ENCODE measurements around the gene PLXDC2.
"Not testable (repeated sequence)": the region's sequence is repeated elsewhere in the genome, so short reads cannot be mapped to it uniquely, and the experiment has no call there.

Gene PLXDC2

GRCh38 chr10:19986591-19986990, 170.4 kb downstream of the PLXDC2 start:
- H3K27ac ChIP-seq (ENCODE audit: low read depth, low read length) = peak overlapping the region; percentile 85
- no peaks in the 10 kb centered on the region for H3K27me3 ChIP-seq (ENCODE audit: insufficient read depth, low read length)
- H3K4me3 ChIP-seq (ENCODE audit: low read length) = no peak overlapping the region
- 87% methylated on average over 1 of the region's 2 CpGs for WGBS
- H3K9ac ChIP-seq (ENCODE audit: low read depth, low read length) = no peak overlapping the region
- H3K4me1 ChIP-seq (ENCODE audit: insufficient read depth, low read length) = peaks cover 59% of the 10 kb centered on the region
- H3K9me3 ChIP-seq (ENCODE audit: insufficient read depth, low read depth, low read length) = peaks cover 5% of the 10 kb centered on the region; the same call in 1 of the 2 replicates
- no peaks in the 10 kb centered on the region for H3K36me3 ChIP-seq (ENCODE audit: insufficient read depth, low read length)

GRCh38 chr10:19987931-19988330, 171.7 kb downstream of the PLXDC2 start:
- peak overlapping the region; percentile 70; the same call in 1 of the 2 replicates for H3K27ac ChIP-seq (ENCODE audit: low read depth, low read length)
- peaks cover 5% of the 10 kb centered on the region; the same call in 1 of the 2 replicates for H3K9me3 ChIP-seq (ENCODE audit: insufficient read depth, low read depth, low read length)
- H3K36me3 ChIP-seq (ENCODE audit: insufficient read depth, low read length) = no peaks in the 10 kb centered on the region
- H3K9ac ChIP-seq (ENCODE audit: low read depth, low read length) = no peak overlapping the region
- H3K27me3 ChIP-seq (ENCODE audit: insufficient read depth, low read length) = no peaks in the 10 kb centered on the region
- H3K4me3 ChIP-seq (ENCODE audit: low read length) = no peak overlapping the region
- peaks cover 49% of the 10 kb centered on the region for H3K4me1 ChIP-seq (ENCODE audit: insufficient read depth, low read length)
- WGBS = 56% methylated on average over 1 of the region's 1 CpG

GRCh38 chr10:19993714-19994315, 177.6 kb downstream of the PLXDC2 start:
- Histone ChIP-seq H3K9ac (ENCODE audit: low read depth, low read length) (no peak overlapping the region), H3K27me3 (ENCODE audit: insufficient read depth, low read length) (no peaks in the 10 kb centered on the region), H3K9me3 (ENCODE audit: insufficient read depth, low read depth, low read length) (peaks cover 4% of the 10 kb centered on the region; the same call in 1 of the 2 replicates), H3K36me3 (ENCODE audit: insufficient read depth, low read length) (no peaks in the 10 kb centered on the region), H3K27ac (ENCODE audit: low read depth, low read length) (no peak overlapping the region), H3K4me1 (ENCODE audit: insufficient read depth, low read length) (peaks cover 12% of the 10 kb centered on the region; the same call in 1 of the 2 replicates), H3K4me3 (ENCODE audit: low read length) (no peak overlapping the region)
- 88% methylated on average over 1 of the region's 3 CpGs for WGBS

GRCh38 chr10:19998482-19998881, 182.2 kb downstream of the PLXDC2 start:
- 82% methylated on average over 2 of the region's 2 CpGs for WGBS

GRCh38 chr10:19999431-19999830, 183.2 kb downstream of the PLXDC2 start:
- Histone ChIP-seq H3K9me3 (ENCODE audit: insufficient read depth, low read depth, low read length) (no peaks in the 10 kb centered on the region), H3K9ac (ENCODE audit: low read depth, low read length) (no peak overlapping the region), H3K4me3 (ENCODE audit: low read length) (no peak overlapping the region), H3K4me1 (ENCODE audit: insufficient read depth, low read length) (peaks cover 29% of the 10 kb centered on the region), H3K36me3 (ENCODE audit: insufficient read depth, low read length) (peaks cover 16% of the 10 kb centered on the region), H3K27me3 (ENCODE audit: insufficient read depth, low read length) (no peaks in the 10 kb centered on the region), H3K27ac (ENCODE audit: low read depth, low read length) (no peak overlapping the region)
- WGBS = 94% methylated on average over 1 of the region's 1 CpG

More at GRCh38 chr10:19998482-19998881, 182.2 kb downstream of the PLXDC2 start:
- H3K9ac ChIP-seq (ENCODE audit: low read depth, low read length) = no peak overlapping the region
- H3K9me3 ChIP-seq (ENCODE audit: insufficient read depth, low read depth, low read length) = no peaks in the 10 kb centered on the region
- H3K27me3 ChIP-seq (ENCODE audit: insufficient read depth, low read length) = no peaks in the 10 kb centered on the region
- H3K27ac ChIP-seq (ENCODE audit: low read depth, low read length) = no peak overlapping the region
- peaks cover 22% of the 10 kb centered on the region; the same call in 1 of the 2 replicates for H3K4me1 ChIP-seq (ENCODE audit: insufficient read depth, low read length)
- H3K4me3 ChIP-seq (ENCODE audit: low read length) = no peak overlapping the region
- H3K36me3 ChIP-seq (ENCODE audit: insufficient read depth, low read length) = peaks cover 16% of the 10 kb centered on the region

GRCh38 chr10:20002026-20002425, 185.8 kb downstream of the PLXDC2 start:
- H3K4me3 ChIP-seq (ENCODE audit: low read length); H3K9ac ChIP-seq (ENCODE audit: low read depth, low read length); H3K27me3 ChIP-seq (ENCODE audit: insufficient read depth, low read length); H3K27ac ChIP-seq (ENCODE audit: low read depth, low read length); H3K9me3 ChIP-seq (ENCODE audit: insufficient read depth, low read depth, low read length): not testable (repeated sequence)
- 98% methylated on average over 2 of the region's 2 CpGs for WGBS
- Histone ChIP-seq H3K4me1 (ENCODE audit: insufficient read depth, low read length) (peaks cover 39% of the 10 kb centered on the region), H3K36me3 (ENCODE audit: insufficient read depth, low read length) (peaks cover 16% of the 10 kb centered on the region)

- 79% methylated on average over 3 of the region's 3 CpGs for WGBS
- Histone ChIP-seq H3K9ac (ENCODE audit: low read depth, low read length) (no peak overlapping the region), H3K27ac (ENCODE audit: low read depth, low read length) (no peak overlapping the region), H3K36me3 (ENCODE audit: insufficient read depth, low read length) (peaks cover 16% of the 10 kb centered on the region), H3K4me3 (ENCODE audit: low read length) (no peak overlapping the region), H3K4me1 (ENCODE audit: insufficient read depth, low read length) (peaks cover 38% of the 10 kb centered on the region), H3K27me3 (ENCODE audit: insufficient read depth, low read length) (no peaks in the 10 kb centered on the region), H3K9me3 (ENCODE audit: insufficient read depth, low read depth, low read length) (no peaks in the 10 kb centered on the region)
Observed at GRCh38 chr10:20002657-20003056, 186.4 kb downstream of the PLXDC2 start.

- Histone ChIP-seq H3K27me3 (ENCODE audit: insufficient read depth, low read length) (no peaks in the 10 kb centered on the region), H3K4me3 (ENCODE audit: low read length) (no peak overlapping the region), H3K9me3 (ENCODE audit: insufficient read depth, low read depth, low read length) (no peaks in the 10 kb centered on the region), H3K27ac (ENCODE audit: low read depth, low read length) (no peak overlapping the region), H3K9ac (ENCODE audit: low read depth, low read length) (no peak overlapping the region), H3K4me1 (ENCODE audit: insufficient read depth, low read length) (peaks cover 24% of the 10 kb centered on the region), H3K36me3 (ENCODE audit: insufficient read depth, low read length) (peaks cover 16% of the 10 kb centered on the region)
- 97% methylated on average over 3 of the region's 3 CpGs for WGBS
Observed at GRCh38 chr10:20004087-20004523, 187.9 kb downstream of the PLXDC2 start.

- H3K9ac ChIP-seq (ENCODE audit: low read depth, low read length) = no peak overlapping the region
- H3K4me3 ChIP-seq (ENCODE audit: low read length) = no peak overlapping the region
- H3K36me3 ChIP-seq (ENCODE audit: insufficient read depth, low read length) = peaks cover 16% of the 10 kb centered on the region
- peaks cover 17% of the 10 kb centered on the region for H3K4me1 ChIP-seq (ENCODE audit: insufficient read depth, low read length)
- H3K27ac ChIP-seq (ENCODE audit: low read depth, low read length) = no peak overlapping the region
- H3K27me3 ChIP-seq (ENCODE audit: insufficient read depth, low read length) = no peaks in the 10 kb centered on the region
- H3K9me3 ChIP-seq (ENCODE audit: insufficient read depth, low read depth, low read length) = no peaks in the 10 kb centered on the region
- WGBS = 96% methylated on average over 8 of the region's 8 CpGs
Observed at GRCh38 chr10:20005638-20006037, 189.4 kb downstream of the PLXDC2 start.

- 94% methylated on average over 4 of the region's 4 CpGs for WGBS
Observed at GRCh38 chr10:20006169-20006870, 190.1 kb downstream of the PLXDC2 start.

GRCh38 chr10:20007426-20007825, 191.2 kb downstream of the PLXDC2 start:
- peaks cover 17% of the 10 kb centered on the region for H3K4me1 ChIP-seq (ENCODE audit: insufficient read depth, low read length)
- no peaks in the 10 kb centered on the region for H3K27me3 ChIP-seq (ENCODE audit: insufficient read depth, low read length)
- H3K27ac ChIP-seq (ENCODE audit: low read depth, low read length) = no peak overlapping the region
- H3K9ac ChIP-seq (ENCODE audit: low read depth, low read length) = no peak overlapping the region
- 93% methylated on average over 1 of the region's 1 CpG for WGBS
- no peaks in the 10 kb centered on the region for H3K9me3 ChIP-seq (ENCODE audit: insufficient read depth, low read depth, low read length)
- no peak overlapping the region for H3K4me3 ChIP-seq (ENCODE audit: low read length)
- peaks cover 6% of the 10 kb centered on the region for H3K36me3 ChIP-seq (ENCODE audit: insufficient read depth, low read length)

More at GRCh38 chr10:20006169-20006870, 190.1 kb downstream of the PLXDC2 start:
- H3K27ac ChIP-seq (ENCODE audit: low read depth, low read length) = no peak overlapping the region
- H3K4me3 ChIP-seq (ENCODE audit: low read length) = no peak overlapping the region
- no peaks in the 10 kb centered on the region for H3K27me3 ChIP-seq (ENCODE audit: insufficient read depth, low read length)
- no peak overlapping the region for H3K9ac ChIP-seq (ENCODE audit: low read depth, low read length)
- peaks cover 17% of the 10 kb centered on the region for H3K4me1 ChIP-seq (ENCODE audit: insufficient read depth, low read length)
- no peaks in the 10 kb centered on the region for H3K9me3 ChIP-seq (ENCODE audit: insufficient read depth, low read depth, low read length)
- H3K36me3 ChIP-seq (ENCODE audit: insufficient read depth, low read length) = peaks cover 16% of the 10 kb centered on the region
